CD1c-positive myeloid dendritic cell (primary cell): ENCODE results near the gene VTI1A.
A peak's percentile ranks its signal among the peaks of the same experiment; 100 is the strongest.
"Not testable (repeated sequence)": the region's sequence is repeated elsewhere in the genome, so short reads cannot be mapped to it uniquely, and the experiment has no call there.

Source experiments
- DNase-seq: peaks from one replicate; pipeline ENCODE4 v3.0.0-alpha.2; 2016; ENCODE audit errors: extremely low spot score

Gene VTI1A

GRCh38 chr10:112722758-112723157 lies 275.7 kb downstream of the VTI1A start:
- no peak for DNase-seq

GRCh38 chr10:112723876-112724275 lies 276.9 kb downstream of the VTI1A start:
- no peak for DNase-seq

DNA sequence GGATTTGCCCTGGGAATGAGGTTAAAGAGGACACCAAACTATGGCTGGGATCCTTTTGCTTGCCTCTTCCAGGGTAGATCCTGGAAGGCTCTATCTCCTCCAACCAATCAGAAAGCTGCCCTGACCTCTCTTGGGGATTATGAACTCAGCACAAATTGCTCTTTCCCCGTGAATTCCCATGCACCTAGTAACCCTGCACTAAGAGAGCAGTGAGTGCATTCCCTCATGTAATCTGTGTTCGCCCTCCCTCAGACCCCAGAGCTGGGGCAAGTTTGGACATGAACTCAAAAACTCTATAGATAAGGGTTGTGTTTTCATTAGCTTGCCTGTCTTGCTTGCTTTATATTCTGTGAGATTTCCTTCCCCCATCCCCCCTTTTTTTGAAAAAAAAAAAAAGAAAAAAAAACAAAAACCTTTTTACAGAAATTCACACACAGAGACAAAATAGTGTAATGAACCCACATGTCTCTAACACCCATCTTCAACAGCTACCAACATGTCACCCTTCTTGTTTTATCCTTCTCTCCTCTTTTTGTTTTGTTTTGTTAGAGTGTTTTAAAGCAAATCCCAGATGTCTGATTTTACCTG lies 277.5 kb downstream of the VTI1A start:
- DNase-seq, result no peak

GRCh38 chr10:112728118-112728883 lies 281.3 kb downstream of the VTI1A start:
- no peak for DNase-seq

DNA sequence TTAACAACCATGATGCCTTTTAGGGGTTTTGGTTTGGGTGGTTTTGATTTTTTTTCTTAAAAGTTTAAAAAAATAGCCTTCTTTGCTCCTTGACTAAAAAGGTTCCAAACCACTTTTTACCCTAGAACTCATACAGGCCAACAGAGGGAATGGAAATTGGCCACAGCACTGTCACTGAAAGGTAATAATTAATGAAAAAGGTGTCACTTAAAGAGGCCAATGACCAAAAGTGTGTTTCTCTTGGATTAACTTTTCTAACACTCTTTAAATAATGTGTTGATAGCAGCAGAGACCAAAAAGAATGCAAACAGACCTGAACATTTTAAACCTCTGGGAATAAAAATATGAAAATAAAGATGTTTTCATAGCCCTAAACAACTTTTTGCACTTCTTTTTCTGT lies 282.0 kb downstream of the VTI1A start:
- DNase-seq, result no peak

DNA sequence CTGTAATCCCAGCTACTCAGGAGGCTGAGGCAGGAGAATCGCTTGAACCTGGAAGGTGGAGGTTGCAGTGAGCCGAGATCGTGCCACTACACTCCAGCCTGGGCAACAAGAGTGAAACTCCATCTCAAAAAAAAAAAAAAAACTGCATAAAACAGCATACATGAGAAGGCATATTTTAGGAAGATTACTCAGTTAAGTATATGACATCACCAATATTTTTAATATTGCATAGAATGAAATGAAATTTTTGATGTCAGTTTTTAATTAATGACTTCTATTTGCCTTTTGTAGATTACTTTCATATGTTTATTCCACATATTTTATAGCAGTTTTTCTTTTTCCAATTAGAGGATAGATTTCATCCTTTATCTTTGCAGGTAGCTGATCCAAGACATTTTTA lies 284.4 kb downstream of the VTI1A start:
- not testable (repeated sequence) for DNase-seq

DNA sequence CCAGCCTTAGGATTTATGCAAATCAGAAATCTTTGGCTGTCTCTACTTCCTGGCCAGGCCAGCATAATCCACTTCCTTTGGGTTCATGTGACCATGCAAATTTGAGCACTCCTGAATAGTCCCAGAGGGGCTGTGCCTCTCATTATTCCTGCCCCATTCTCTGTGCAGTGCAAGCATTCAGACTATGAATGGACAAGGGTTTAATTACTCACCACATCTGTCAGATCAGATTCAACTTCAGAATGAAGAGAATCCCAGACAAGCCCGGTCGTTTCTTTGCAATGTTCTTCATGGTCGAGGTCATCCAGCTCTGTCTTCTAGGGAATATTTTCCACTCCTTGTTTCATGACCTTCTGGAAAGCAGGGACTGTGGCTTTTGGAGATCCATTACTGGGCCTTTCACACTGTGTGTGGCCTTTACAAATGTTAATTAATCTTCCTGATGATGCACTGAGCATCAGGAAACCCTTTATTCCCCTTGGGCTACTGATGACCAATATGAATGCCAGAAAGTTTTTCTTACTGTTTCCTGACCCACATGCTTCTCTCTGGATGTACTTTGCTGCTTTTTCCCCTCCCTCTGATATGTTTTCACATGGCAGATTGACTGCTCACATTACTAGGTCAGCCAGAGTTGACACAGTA lies 285.4 kb downstream of the VTI1A start:
- DNase-seq, result no peak

DNA sequence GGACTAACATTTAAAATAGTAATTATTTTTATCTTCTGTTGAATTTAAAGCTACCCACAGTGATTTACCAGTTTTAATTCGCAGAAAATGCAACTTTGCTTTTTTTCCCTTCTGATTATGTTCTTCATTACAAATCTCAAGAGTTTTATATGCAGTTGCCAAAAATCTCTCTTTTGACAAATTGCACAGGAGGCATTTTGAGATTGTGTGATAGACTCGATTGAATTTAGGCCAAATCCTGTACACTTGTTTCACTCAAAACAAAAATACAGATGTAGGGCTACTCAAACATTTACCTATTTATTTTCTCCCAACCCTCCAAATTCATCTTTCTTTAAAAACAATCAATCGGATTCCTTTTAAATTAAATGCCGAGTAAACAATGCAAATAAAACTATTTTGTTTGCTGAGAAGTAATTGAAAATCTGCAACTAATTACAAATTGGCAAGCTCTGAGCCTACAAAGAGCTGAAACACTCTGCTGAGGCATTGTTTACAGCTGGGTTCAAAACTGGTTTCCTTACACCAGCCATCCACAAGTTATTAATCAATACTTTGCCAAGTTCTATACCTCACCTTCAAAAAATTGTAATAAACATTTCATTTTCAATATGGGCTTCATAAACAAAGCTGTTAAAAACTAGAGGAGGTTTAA lies 288.2 kb downstream of the VTI1A start:
- no peak for DNase-seq

- DNase-seq, result no peak
These were observed 291.9 kb downstream of the VTI1A start for GRCh38 chr10:112738606-112739591.

- no peak for DNase-seq
These were observed 292.8 kb downstream of the VTI1A start for GRCh38 chr10:112739592-112740353.

GRCh38 chr10:112741830-112742402 lies 294.9 kb downstream of the VTI1A start:
- no peak for DNase-seq

GRCh38 chr10:112744181-112745096 lies 297.4 kb downstream of the VTI1A start:
- DNase-seq, result no peak

GRCh38 chr10:112746329-112746728 lies 299.3 kb downstream of the VTI1A start:
- no peak for DNase-seq

DNA sequence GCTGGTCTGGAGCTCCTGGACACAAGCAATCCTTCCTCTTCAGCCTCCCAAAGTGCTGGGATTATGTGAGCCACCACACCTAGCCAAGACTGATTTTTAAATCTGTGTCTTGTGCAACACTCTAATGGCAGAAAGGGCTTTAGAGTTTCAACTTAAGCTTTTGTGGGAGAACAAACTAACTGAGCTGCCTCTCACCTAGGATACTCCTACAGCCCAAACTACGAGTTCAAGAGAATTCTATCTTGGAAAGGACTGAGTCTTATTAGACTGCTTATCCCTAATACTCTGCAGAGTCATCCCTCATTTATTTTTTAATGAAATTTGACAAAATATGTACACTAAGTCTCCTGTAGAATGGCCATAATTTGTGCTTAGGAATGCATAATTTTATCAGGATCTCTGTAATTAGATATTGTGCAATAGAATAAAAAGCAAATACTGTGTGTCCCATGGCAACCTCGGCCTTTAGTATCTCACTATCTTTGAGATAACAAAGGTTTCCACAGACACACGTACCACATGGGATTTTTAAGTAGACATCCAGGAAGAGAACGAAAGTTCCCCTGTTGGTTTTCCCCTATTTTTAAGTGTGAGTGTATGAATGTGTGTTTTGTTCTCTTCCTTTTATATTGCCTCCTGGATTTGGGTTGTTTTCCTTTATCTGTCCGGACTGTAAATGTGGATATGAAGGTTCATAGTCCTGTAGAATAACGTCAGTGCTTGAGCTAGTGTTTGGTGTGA lies 303.6 kb downstream of the VTI1A start:
- DNase-seq, result no peak

GRCh38 chr10:112751651-112752050 lies 304.6 kb downstream of the VTI1A start:
- DNase-seq, result no peak

DNA sequence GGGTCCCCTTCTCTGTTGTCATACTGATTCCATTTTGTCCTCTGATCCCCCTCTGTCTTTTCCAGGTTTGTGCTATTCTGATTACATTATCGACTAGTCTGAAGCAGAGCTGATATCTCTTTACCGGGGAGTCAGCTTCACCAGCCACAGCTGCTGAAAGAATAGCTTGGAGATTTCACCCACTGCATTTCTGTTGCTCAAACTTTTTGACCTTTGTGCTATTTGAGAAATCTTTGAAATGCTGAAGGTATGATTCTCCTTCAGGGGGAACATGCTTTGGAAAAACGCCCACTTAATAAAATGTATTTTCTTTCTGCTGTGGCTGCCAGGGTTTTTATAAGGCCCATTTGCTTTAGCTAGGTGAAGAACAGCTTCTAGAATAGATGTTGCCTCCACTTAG lies 305.3 kb downstream of the VTI1A start:
- DNase-seq, result no peak

DNA sequence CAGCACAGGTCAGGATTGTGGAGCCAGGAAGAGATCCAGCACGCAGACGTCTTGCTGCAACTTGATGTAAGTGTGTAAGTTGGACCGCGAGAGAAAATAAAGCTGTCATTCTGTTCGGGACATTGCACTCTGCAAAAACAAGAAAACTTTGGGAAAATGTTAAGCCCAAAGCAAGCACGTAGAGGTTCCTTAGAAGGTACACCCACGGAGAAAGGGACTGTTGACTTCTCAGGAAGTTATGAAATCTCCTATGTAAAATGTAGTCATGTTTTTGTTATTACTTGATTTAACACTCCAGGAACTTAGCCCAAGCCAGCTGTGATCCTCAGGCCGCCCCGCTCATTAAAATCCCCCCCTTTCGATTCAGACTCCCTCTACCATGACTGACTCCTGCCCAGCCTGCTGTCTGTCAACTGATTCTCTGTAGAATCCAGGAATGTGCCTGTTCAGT lies 307.0 kb downstream of the VTI1A start:
- DNase-seq, result peak; percentile 69
